Nephron progenitor cell (in vitro differentiated cells): ENCODE data around the gene BHLHE23.
A peak's percentile ranks its signal among the peaks of the same experiment; 100 is the strongest.

ENCODE experiments used
- DNase-seq: peaks from one replicate; pipeline ENCODE4 v3.0.0; 2021
- H3K27ac Mint-ChIP-seq: 2 replicates; pipeline ENCODE4 v1.8.0; 2021; ENCODE audit warnings: mild to moderate bottlenecking, moderate library complexity, mixed read lengths
- H3K27me3 Mint-ChIP-seq: 2 replicates; pipeline ENCODE4 v1.8.0; 2021; ENCODE audit warnings: mild to moderate bottlenecking, low read depth, mixed read lengths; ENCODE audit not compliant: poor library complexity
- H3K36me3 Mint-ChIP-seq: 2 replicates; pipeline ENCODE4 v1.8.0; 2021; ENCODE audit warnings: low read depth, mixed read lengths
- H3K4me1 Mint-ChIP-seq: 2 replicates; pipeline ENCODE4 v1.8.0; 2021; ENCODE audit warnings: mixed read lengths
- H3K4me3 Mint-ChIP-seq: 2 replicates; pipeline ENCODE4 v1.8.0; 2021; ENCODE audit warnings: mild to moderate bottlenecking, moderate library complexity, mixed read lengths
- H3K9me3 Mint-ChIP-seq: 2 replicates; pipeline ENCODE4 v1.8.0; 2021; ENCODE audit warnings: mild to moderate bottlenecking, moderate library complexity, mixed read lengths
- TF ChIP-seq, protein P1 (sequence below): fragments of 200-600 bp; sonication (generic); IDR thresholded peaks from 2 replicates; pipeline ENCODE4 v1.5.0; 2021; ENCODE audit warnings: antibody characterized with exemption

The BHLHE23 gene

DNA sequence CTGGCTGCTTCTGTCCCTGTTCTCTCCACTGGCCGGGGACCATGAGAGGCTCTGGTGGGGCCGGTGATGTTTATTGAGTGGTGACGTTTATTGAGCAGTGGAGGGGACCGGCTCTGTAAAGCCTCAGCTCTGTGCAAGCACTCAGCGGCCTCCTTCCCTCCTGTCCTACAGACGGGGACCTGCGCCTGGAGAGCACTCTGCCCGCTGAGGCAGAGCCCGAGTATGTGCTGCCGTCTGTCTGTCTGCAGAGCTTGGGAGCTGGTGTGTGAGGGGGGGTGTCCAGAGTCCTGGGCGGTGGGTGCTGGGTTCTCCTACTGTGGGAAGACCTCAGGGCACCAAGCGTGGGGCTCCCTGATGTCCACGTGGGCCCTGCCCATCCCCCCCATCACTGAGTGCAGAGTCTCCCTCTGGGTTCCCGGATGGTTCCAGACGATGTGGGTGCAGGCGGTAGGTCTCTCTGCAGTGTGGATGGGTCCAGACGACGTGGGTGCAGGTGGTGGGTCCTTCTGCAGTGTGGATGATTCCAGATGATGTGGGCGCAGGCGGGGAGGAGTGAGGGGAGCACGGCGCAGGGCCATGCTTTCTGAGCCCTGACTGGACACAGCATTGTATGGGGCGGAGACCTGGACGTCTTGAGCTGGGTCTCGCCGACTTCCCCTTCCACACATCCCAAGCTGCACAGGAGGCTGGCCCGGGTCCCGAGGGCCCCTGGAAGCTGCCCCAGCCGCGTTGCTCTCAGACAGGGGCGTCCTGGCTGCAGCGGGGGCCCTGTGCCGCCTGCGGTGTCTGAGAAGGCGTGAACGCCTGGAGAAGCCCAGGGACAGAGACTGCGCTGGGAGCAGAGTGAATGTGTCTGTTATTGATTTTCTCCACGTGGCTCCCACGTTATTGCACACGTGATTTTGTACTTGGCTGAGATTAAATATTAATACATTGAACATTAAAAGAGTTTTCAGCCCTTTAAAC lies 14.9 kb upstream of the BHLHE23 start:
- H3K27ac Mint-ChIP-seq: no peak overlapping the region
- no peak overlapping the region for H3K4me3 Mint-ChIP-seq
- peaks cover 22% of the 10 kb centered on the region for H3K9me3 Mint-ChIP-seq
- TF ChIP-seq, protein P1, sequence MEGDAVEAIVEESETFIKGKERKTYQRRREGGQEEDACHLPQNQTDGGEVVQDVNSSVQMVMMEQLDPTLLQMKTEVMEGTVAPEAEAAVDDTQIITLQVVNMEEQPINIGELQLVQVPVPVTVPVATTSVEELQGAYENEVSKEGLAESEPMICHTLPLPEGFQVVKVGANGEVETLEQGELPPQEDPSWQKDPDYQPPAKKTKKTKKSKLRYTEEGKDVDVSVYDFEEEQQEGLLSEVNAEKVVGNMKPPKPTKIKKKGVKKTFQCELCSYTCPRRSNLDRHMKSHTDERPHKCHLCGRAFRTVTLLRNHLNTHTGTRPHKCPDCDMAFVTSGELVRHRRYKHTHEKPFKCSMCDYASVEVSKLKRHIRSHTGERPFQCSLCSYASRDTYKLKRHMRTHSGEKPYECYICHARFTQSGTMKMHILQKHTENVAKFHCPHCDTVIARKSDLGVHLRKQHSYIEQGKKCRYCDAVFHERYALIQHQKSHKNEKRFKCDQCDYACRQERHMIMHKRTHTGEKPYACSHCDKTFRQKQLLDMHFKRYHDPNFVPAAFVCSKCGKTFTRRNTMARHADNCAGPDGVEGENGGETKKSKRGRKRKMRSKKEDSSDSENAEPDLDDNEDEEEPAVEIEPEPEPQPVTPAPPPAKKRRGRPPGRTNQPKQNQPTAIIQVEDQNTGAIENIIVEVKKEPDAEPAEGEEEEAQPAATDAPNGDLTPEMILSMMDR: no peak
- H3K4me1 Mint-ChIP-seq: peaks cover 68% of the 10 kb centered on the region
- no peak for DNase-seq
- H3K36me3 Mint-ChIP-seq: peaks cover 15% of the 10 kb centered on the region
- peaks cover 71% of the 10 kb centered on the region for H3K27me3 Mint-ChIP-seq

DNA sequence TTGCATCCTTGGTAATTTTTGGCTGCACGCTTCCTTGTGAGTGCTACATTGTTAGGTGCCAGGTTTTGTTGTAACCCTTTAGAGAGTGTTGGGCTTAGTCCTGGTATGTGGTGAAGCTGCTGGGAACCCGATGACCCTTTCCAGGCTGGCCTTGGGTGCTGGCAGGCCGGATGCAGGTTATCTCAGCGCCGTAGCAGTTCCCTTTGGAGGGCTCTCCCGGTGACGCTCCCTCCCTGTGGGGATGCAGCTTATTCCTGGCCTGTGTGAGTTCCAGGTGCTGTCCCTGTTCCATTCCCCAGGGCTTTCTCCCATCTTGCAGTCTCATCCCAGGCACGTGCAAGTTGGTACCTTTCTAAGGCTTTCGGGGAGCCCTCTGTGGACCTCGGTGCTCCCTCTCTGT lies 13.9 kb upstream of the BHLHE23 start:
- Mint-ChIP-seq H3K4me3 (no peak overlapping the region), H3K27ac (no peak overlapping the region), H3K4me1 (peaks cover 65% of the 10 kb centered on the region), H3K9me3 (peaks cover 22% of the 10 kb centered on the region), H3K27me3 (peaks cover 69% of the 10 kb centered on the region), H3K36me3 (peaks cover 15% of the 10 kb centered on the region)
- TF ChIP-seq, protein P1: no peak
- no peak for DNase-seq

DNA sequence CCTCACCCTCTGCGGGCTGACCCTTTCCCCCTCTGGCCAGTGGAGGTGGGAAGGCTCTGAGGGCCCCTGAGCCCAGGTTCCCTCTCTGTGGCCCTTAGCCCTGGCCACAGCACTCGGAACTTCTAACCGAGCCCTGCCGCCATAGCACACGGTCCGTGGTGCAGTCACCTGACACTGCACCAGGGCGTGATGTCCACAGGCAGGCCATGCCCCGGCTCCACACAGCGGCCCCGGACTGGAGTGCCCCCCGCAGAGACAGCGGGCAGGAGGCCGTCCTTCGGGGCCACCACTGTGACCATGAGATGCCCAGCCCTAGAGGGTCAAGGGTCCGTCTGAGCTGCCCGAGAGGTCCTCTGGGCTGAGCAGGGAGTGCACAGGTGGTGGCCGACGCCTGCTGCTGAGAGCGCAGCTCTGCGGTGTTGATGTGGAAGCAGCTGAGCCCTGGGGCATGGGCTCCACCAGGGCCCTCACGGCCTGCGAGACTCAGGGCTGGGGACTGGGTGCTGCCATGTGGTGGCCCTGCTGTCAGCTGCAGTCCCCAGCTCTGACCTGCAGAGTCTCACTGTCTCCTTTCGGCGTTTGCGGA lies 11.2 kb upstream of the BHLHE23 start:
- H3K27me3 Mint-ChIP-seq: peaks cover 74% of the 10 kb centered on the region
- TF ChIP-seq, protein P1: no peak
- H3K9me3 Mint-ChIP-seq: peaks cover 41% of the 10 kb centered on the region
- no peak overlapping the region for H3K4me3 Mint-ChIP-seq
- peaks cover 27% of the 10 kb centered on the region for H3K36me3 Mint-ChIP-seq
- H3K4me1 Mint-ChIP-seq: peaks cover 61% of the 10 kb centered on the region
- DNase-seq: no peak
- H3K27ac Mint-ChIP-seq: no peak overlapping the region

DNA sequence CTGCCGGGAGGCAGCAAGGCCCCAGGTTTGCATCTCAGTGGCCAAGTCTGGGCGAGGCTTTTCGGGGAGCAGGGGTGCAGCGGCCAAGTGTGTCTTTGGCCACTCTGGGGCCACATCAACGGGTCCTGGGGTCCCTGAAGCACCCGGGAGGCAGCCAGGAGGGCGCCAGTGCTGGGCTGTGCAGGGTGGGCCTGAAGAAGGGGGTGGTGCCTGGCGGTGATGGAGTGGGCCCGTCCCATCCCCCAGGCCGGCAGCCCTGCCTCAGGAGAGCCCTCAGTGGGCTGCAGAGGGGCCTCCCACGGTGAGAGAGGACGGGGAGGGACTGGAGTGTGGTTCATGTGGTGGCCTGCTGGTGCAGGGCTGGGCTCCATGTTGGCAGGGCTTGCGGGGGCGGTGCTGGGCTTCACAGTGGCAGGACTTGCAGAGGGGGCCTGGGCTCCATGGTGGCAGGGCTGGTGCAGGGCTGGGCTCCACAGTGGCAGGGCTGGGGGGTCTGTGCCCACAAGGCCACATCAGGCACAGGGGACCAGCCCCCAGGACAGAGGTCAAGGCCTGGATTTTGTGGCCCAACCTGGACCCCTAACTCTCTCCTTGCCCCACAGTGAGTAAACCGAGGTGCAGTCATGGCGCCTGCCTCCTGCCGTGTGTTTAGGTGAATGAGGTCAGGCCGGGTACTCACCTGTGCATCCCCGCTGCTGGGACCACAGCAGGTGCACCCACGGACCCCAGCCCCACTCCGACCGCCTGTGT lies 10.5 kb upstream of the BHLHE23 start:
- H3K36me3 Mint-ChIP-seq: peaks cover 27% of the 10 kb centered on the region
- H3K4me3 Mint-ChIP-seq: no peak overlapping the region
- H3K9me3 Mint-ChIP-seq: peaks cover 47% of the 10 kb centered on the region
- TF ChIP-seq, protein P1: no peak
- H3K4me1 Mint-ChIP-seq: peaks cover 56% of the 10 kb centered on the region
- no peak for DNase-seq
- H3K27me3 Mint-ChIP-seq: peaks cover 81% of the 10 kb centered on the region
- no peak overlapping the region for H3K27ac Mint-ChIP-seq

DNA sequence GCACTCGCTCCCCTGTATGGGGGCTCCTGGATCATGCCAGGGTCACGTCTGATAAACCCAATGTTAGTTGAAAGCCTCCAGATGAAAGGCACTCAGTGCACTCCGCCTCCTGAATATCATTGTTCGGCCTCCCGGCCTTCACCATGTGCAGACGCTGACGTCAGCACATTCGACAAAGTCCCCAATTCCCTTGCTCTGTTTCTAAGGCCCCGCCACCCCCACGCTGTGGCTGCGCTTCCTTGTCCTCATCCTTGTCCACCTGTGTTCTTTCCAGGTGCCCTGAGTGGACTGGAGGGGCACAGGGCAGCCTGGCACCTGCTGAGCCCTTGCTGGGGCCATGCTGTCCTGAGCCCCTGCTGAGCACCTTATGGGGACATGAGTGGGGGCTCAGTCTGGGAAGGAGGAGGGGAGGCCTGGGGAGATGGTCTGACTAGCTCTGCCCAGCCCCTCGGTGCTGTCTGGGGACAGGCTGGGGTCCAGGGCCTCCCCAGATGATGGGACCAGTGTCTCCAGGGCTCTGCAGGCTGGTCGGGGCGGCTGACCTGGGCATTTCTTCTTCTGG lies 9.8 kb upstream of the BHLHE23 start:
- H3K9me3 Mint-ChIP-seq: peaks cover 52% of the 10 kb centered on the region
- peak overlapping the region; percentile 7 for H3K4me3 Mint-ChIP-seq
- TF ChIP-seq, protein P1: no peak
- H3K27ac Mint-ChIP-seq: no peak overlapping the region
- peaks cover 85% of the 10 kb centered on the region for H3K27me3 Mint-ChIP-seq
- peaks cover 27% of the 10 kb centered on the region for H3K36me3 Mint-ChIP-seq
- no peak for DNase-seq
- H3K4me1 Mint-ChIP-seq: peaks cover 54% of the 10 kb centered on the region
